K562 (cell line): ENCODE results near the gene ZNF273. TPM values are rescaled to one million over a fixed set of nuclear protein-coding genes. Genes with fewer than 3 reads are reported as not detected.

ENCODE experiments used
- CCAR2 ChIP-seq: fragments of 200-400 bp; formaldehyde crosslinking; IDR thresholded peaks from 2 replicates; pipeline ENCODE4 v1.6.1; 2017; ENCODE audit warnings: mild to moderate bottlenecking, low read depth, low read length
- NCOA4 ChIP-seq: fragments of 450-650 bp; IDR thresholded peaks from 2 replicates; pipeline ENCODE4 v1.6.1; 2018; ENCODE audit warnings: mild to moderate bottlenecking; ENCODE audit not compliant: partially characterized antibody
- RBBP5 ChIP-seq: fragments of 200-600 bp; sonication (generic); IDR thresholded peaks from 2 replicates; pipeline ENCODE4 v1.6.1; 2012; ENCODE audit warnings: borderline replicate concordance, mild to moderate bottlenecking, low read length, control low read depth, inconsistent platforms; ENCODE audit not compliant: insufficient read depth, poor library complexity, severe bottlenecking
- SOX6 ChIP-seq: fragments of 450-650 bp; IDR thresholded peaks from 2 replicates; pipeline ENCODE4 v1.6.1; 2014; ENCODE audit warnings: mild to moderate bottlenecking
- SRSF9 ChIP-seq: fragments of 200-400 bp; formaldehyde crosslinking; IDR thresholded peaks from 2 replicates; pipeline ENCODE4 v1.6.1; 2017; ENCODE audit warnings: low read depth, low read length, borderline replicate concordance
- ZFP36 ChIP-seq: fragments of 150-350 bp; IDR thresholded peaks from 2 replicates; pipeline ENCODE4 v1.6.1; 2018; ENCODE audit warnings: low read length, low read depth; ENCODE audit not compliant: partially characterized antibody
- ZNF316 ChIP-seq: fragments of 450-650 bp; IDR thresholded peaks from 2 replicates; pipeline ENCODE4 v1.6.1; 2016
- ZNF717 ChIP-seq: fragments of 250-450 bp; sonication (Bioruptor Pico); IDR thresholded peaks from 2 replicates; pipeline ENCODE4 v1.5.0; 2021
- polyA plus RNA-seq, 8 experiments: library from polyadenylated mRNA; depleted of rRNA in 4 of 8; stranded (reverse) in 5 of 8; unstranded in 3 of 8; fragments of >200 nt; fragmentation: Nextera tagmentation in 2 of 8; fragmentation: Illumina TruSeq in 1 of 8; extraction: Ambion mirVana in 2 of 8; extraction: Trizol in 1 of 8; gene quantifications; 2 replicates each; pipeline versions ENCODE4 v1.2.1 to v1.2.3, GENCODE V29; 2011 to 2014; ENCODE audit warnings: inconsistent platforms in 1 of 8, missing spikeins in 1 of 8
- total RNA-seq, 7 experiments: library from RNA; depleted of rRNA in 6 of 7; stranded (reverse); fragments of >200 nt in 6 of 7; fragmentation: Illumina TruSeq in 2 of 7; extraction: Trizol in 2 of 7; gene quantifications; 2 replicates each; pipeline versions ENCODE4 v1.2.1 to v1.2.3, GENCODE V29; 2011 to 2021; ENCODE audit warnings: low replicate concordance in 1 of 7
- TF ChIP-seq, protein P1 (sequence below), 2 experiments: fragments of 250-450 bp in 1 of 2; fragments of 450-650 bp in 1 of 2; sonication (Bioruptor Pico) in 1 of 2; IDR thresholded peaks; 2 replicates each; pipeline versions ENCODE4 v1.6.1 to v1.8.0; 2016 to 2021; ENCODE audit warnings: mild to moderate bottlenecking in 2 of 2, moderate library complexity in 2 of 2, missing compliant biosample characterization in 1 of 2, missing genetic modification characterization in 1 of 2
- TF ChIP-seq, protein P2 (sequence below): sonication (generic); formaldehyde crosslinking; IDR thresholded peaks from 2 replicates; pipeline ENCODE4 v1.8.0; 2023; ENCODE audit warnings: missing genetic modification reagents, mild to moderate bottlenecking, borderline replicate concordance
- TF ChIP-seq, protein P3 (sequence below), 2 experiments: fragments of 450-650 bp; IDR thresholded peaks; 2 replicates each; pipeline ENCODE4 v1.6.1; 2016
- TF ChIP-seq, protein P4 (sequence below): fragments of 250-450 bp; sonication (Bioruptor Pico); IDR thresholded peaks from 2 replicates; pipeline ENCODE4 v1.8.0; 2022; ENCODE audit warnings: moderate library complexity, mild to moderate bottlenecking, inconsistent platforms
- TF ChIP-seq, protein P5 (sequence below): fragments of 250-450 bp; sonication (Bioruptor Pico); IDR thresholded peaks from 2 replicates; pipeline ENCODE4 v1.4.0; 2020; ENCODE audit warnings: mild to moderate bottlenecking

The ZNF273 gene
- total and polyA plus RNA-seq, 9 of the 15 experiments (the other 6 are each of a cell fraction or from before 2014, with no cell fraction given), result 13.3 to 37.0 (median 20.7) TPM

DNA sequence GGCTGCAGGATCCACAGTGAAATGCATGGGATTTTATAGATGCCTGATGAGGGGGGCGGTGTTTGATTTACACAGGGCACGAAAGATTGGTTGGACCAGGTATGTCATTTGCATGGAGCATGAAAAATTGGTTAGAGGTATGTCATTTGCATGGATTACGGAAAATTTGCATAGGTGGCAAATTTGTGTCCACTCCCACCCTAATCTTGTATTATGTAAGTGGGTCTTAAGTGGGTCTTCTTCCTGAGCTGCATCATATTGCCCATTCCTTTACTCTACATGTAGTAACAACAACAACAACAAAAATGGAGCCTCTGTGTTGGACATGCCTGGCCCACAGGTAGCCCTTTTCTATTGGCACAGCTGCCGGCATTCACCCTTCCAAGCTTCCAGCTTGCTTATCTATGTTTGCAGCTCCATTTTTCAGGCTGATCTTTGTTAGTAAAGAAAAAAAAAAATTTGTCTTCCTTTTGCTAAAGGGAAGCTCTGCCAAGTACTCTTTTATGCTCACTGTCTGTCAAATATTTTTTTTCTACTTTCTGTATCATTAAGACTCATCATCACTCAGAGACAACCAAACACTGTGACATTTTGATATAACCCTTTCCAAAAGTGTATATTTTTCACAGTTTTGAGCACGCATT is 10.3 kb upstream of the ZNF273 start (continued):
- TF ChIP-seq, protein P1, sequence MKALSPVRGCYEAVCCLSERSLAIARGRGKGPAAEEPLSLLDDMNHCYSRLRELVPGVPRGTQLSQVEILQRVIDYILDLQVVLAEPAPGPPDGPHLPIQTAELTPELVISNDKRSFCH (CRISPR knock-in tag; IDR thresholded peaks at IDR 0.05), result no peak
- TF ChIP-seq, protein P1 (tag; IDR thresholded peaks at IDR 0.05), result no peak
- TF ChIP-seq ZNF717 (CRISPR knock-in tag) (no peak), ZNF316 (peak; percentile 95), RBBP5 (no peak), SOX6 (no peak), CCAR2 (no peak), NCOA4 (no peak), SRSF9 (no peak), ZFP36 (no peak)
- TF ChIP-seq, protein P2, sequence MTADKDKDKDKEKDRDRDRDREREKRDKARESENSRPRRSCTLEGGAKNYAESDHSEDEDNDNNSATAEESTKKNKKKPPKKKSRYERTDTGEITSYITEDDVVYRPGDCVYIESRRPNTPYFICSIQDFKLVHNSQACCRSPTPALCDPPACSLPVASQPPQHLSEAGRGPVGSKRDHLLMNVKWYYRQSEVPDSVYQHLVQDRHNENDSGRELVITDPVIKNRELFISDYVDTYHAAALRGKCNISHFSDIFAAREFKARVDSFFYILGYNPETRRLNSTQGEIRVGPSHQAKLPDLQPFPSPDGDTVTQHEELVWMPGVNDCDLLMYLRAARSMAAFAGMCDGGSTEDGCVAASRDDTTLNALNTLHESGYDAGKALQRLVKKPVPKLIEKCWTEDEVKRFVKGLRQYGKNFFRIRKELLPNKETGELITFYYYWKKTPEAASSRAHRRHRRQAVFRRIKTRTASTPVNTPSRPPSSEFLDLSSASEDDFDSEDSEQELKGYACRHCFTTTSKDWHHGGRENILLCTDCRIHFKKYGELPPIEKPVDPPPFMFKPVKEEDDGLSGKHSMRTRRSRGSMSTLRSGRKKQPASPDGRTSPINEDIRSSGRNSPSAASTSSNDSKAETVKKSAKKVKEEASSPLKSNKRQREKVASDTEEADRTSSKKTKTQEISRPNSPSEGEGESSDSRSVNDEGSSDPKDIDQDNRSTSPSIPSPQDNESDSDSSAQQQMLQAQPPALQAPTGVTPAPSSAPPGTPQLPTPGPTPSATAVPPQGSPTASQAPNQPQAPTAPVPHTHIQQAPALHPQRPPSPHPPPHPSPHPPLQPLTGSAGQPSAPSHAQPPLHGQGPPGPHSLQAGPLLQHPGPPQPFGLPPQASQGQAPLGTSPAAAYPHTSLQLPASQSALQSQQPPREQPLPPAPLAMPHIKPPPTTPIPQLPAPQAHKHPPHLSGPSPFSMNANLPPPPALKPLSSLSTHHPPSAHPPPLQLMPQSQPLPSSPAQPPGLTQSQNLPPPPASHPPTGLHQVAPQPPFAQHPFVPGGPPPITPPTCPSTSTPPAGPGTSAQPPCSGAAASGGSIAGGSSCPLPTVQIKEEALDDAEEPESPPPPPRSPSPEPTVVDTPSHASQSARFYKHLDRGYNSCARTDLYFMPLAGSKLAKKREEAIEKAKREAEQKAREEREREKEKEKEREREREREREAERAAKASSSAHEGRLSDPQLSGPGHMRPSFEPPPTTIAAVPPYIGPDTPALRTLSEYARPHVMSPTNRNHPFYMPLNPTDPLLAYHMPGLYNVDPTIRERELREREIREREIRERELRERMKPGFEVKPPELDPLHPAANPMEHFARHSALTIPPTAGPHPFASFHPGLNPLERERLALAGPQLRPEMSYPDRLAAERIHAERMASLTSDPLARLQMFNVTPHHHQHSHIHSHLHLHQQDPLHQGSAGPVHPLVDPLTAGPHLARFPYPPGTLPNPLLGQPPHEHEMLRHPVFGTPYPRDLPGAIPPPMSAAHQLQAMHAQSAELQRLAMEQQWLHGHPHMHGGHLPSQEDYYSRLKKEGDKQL, result no peak
- TF ChIP-seq, protein P3, sequence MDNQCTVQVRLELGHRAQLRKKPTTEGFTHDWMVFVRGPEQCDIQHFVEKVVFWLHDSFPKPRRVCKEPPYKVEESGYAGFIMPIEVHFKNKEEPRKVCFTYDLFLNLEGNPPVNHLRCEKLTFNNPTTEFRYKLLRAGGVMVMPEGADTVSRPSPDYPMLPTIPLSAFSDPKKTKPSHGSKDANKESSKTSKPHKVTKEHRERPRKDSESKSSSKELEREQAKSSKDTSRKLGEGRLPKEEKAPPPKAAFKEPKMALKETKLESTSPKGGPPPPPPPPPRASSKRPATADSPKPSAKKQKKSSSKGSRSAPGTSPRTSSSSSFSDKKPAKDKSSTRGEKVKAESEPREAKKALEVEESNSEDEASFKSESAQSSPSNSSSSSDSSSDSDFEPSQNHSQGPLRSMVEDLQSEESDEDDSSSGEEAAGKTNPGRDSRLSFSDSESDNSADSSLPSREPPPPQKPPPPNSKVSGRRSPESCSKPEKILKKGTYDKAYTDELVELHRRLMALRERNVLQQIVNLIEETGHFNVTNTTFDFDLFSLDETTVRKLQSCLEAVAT (IDR thresholded peaks at IDR 0.05), result no peak
- TF ChIP-seq, protein P4, sequence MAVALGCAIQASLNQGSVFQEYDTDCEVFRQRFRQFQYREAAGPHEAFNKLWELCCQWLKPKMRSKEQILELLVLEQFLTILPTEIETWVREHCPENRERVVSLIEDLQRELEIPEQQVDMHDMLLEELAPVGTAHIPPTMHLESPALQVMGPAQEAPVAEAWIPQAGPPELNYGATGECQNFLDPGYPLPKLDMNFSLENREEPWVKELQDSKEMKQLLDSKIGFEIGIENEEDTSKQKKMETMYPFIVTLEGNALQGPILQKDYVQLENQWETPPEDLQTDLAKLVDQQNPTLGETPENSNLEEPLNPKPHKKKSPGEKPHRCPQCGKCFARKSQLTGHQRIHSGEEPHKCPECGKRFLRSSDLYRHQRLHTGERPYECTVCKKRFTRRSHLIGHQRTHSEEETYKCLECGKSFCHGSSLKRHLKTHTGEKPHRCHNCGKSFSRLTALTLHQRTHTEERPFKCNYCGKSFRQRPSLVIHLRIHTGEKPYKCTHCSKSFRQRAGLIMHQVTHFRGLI (CRISPR knock-in tag), result no peak
- TF ChIP-seq, protein P5, sequence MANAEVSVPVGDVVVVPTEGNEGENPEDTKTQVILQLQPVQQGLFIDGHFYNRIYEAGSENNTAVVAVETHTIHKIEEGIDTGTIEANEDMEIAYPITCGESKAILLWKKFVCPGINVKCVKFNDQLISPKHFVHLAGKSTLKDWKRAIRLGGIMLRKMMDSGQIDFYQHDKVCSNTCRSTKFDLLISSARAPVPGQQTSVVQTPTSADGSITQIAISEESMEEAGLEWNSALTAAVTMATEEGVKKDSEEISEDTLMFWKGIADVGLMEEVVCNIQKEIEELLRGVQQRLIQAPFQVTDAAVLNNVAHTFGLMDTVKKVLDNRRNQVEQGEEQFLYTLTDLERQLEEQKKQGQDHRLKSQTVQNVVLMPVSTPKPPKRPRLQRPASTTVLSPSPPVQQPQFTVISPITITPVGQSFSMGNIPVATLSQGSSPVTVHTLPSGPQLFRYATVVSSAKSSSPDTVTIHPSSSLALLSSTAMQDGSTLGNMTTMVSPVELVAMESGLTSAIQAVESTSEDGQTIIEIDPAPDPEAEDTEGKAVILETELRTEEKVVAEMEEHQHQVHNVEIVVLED (CRISPR knock-in tag), result no peak
